ENCODE results near the gene RABGAP1. TPM values are rescaled to one million over a fixed set of nuclear protein-coding genes. Genes with fewer than 3 reads are reported as not detected.

The RABGAP1 gene
- total and polyA plus RNA-seq, 10 of the 15 experiments (the other 5 are each of a cell fraction or from before 2014, with no cell fraction given) = 2.6 to 31.6 (median 12.5) TPM

DNA sequence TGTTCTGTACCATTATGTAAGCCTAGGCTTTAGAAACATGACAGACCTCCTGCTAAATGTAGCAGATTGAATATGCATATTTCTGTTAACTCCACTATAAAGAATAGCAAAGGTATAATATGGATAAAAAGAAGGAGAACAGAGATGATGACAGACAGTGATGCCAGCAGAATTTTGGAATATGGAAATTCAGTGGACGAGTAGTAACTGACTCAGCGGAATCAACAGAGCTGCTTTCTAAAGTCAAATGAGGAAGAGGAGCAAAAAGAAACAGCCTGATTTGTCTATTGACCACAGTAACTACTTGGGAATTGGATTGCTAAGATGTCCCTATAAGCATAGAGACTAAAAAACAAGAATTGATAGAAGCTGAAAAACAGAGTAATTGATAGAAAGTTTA, 100.7 kb downstream of the RABGAP1 start:
- H3K4me1 ChIP-seq (ENCODE audit: control insufficient read depth, insufficient read depth, low read length) = no peaks in the 10 kb centered on the region
- H4K20me1 ChIP-seq (ENCODE audit: control insufficient read depth, insufficient read depth) = no peaks in the 10 kb centered on the region
- H3K36me3 ChIP-seq (ENCODE audit: control insufficient read depth in 2 of 2, insufficient read depth in 2 of 2, low read length in 1 of 2) = no peaks in the 10 kb centered on the region
- POLR2A ChIA-PET = no interaction called here
- no peaks in the 10 kb centered on the region; the same call in 2 of the 3 replicates for H3K9me3 ChIP-seq (replicated peaks; ENCODE audit: control insufficient read depth, insufficient read depth, low read length)
- no peak overlapping the region for H3K9ac ChIP-seq (ENCODE audit: control insufficient read depth, insufficient read depth, low read length)
- H3K4me3 ChIP-seq = no peak overlapping the region
- RAD21 ChIA-PET (ENCODE audit: unreplicated experiment) = no interaction called here
- TF ChIP-seq, protein P1, sequence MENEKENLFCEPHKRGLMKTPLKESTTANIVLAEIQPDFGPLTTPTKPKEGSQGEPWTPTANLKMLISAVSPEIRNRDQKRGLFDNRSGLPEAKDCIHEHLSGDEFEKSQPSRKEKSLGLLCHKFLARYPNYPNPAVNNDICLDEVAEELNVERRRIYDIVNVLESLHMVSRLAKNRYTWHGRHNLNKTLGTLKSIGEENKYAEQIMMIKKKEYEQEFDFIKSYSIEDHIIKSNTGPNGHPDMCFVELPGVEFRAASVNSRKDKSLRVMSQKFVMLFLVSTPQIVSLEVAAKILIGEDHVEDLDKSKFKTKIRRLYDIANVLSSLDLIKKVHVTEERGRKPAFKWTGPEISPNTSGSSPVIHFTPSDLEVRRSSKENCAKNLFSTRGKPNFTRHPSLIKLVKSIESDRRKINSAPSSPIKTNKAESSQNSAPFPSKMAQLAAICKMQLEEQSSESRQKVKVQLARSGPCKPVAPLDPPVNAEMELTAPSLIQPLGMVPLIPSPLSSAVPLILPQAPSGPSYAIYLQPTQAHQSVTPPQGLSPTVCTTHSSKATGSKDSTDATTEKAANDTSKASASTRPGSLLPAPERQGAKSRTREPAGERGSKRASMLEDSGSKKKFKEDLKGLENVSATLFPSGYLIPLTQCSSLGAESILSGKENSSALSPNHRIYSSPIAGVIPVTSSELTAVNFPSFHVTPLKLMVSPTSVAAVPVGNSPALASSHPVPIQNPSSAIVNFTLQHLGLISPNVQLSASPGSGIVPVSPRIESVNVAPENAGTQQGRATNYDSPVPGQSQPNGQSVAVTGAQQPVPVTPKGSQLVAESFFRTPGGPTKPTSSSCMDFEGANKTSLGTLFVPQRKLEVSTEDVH (IDR thresholded peaks at IDR 0.05; ENCODE audit: low read depth, partially characterized antibody) = no peak
- TF ChIP-seq ETV6 (conservative IDR thresholded peaks at IDR 0.05 in 1 of 2, IDR thresholded peaks at IDR 0.05 in 1 of 2; ENCODE audit: borderline replicate concordance in 1 of 2, low read depth in 1 of 2) = no peak
- TF ChIP-seq RUNX3 (IDR thresholded peaks at IDR 0.05; ENCODE audit: low read length) = no peak
- in situ Hi-C loops (cut with MboI) (no loop called here), intact Hi-C loops (cut with micrococcal nuclease; ENCODE audit: unreplicated experiment) (no loop called here)
- H3K79me2 ChIP-seq (ENCODE audit: control insufficient read depth, insufficient read depth, low read length) = no peaks in the 10 kb centered on the region
- ATAC-seq (no peak), FAIRE-seq (no peak), DNase-seq (ENCODE audit: low read depth, low spot score) (no peak)
- SMC1A ChIA-PET (ENCODE audit: uncharacterized antibody, unreplicated experiment) = no interaction called here
- H2AFZ ChIP-seq (ENCODE audit: control insufficient read depth, low read depth, low read length) = no peak overlapping the region
- H3K27ac ChIP-seq (ENCODE audit: control insufficient read depth, insufficient read depth) = no peak overlapping the region
- WGBS (ENCODE audit: insufficient coverage, insufficient replicate concordance, low lambda C conversion rate, missing lambda C conversion rate) = 97% methylated on average over 2 of the region's 2 CpGs
- no TSS peak for BruUV-seq (replicated peaks)
- H3K27me3 ChIP-seq (replicated peaks in 1 of 2; ENCODE audit: control insufficient read depth in 2 of 2, insufficient read depth in 2 of 2, low read length in 1 of 2) = no peaks in the 10 kb centered on the region
- no peak overlapping the region for H3K4me2 ChIP-seq (ENCODE audit: control insufficient read depth, insufficient read depth)
- CTCF ChIA-PET = interaction anchor here (1.1 kb wide), 1 partner anchor 12 kb away, joined by 3 read pairs; no protein-coding TSS in a partner anchor
